HT-29 (cell line): ENCODE measurements around the gene IRX3. TPM values are rescaled to one million over a fixed set of nuclear protein-coding genes. Genes with fewer than 3 reads are reported as not detected.

Experiments
- DNase-seq: peaks from one replicate; pipeline ENCODE4 v3.0.0-alpha.2; 2015; ENCODE audit warnings: low spot score
- total RNA-seq: library from RNA; depleted of rRNA; stranded (reverse); fragments of >200 nt; shearing (Covaris generic); gene quantifications from 2 replicates; pipeline ENCODE4 v1.2.3, GENCODE V29; 2014; rRNA removed

The IRX3 gene
- total RNA-seq, result not detected in 2 replicates

GRCh38 chr16:54286366-54287130, at the start of gene IRX3:
TSS of gene IRX3 (minus strand) at chr16:54286787. CDS start at chr16:54286050, 737 bp downstream.
- no peak for DNase-seq

GRCh38 chr16:54335230-54335629, 48.6 kb upstream of the IRX3 start:
- DNase-seq, result no peak

- no peak for DNase-seq
Measured at GRCh38 chr16:54334208-54334607, 47.6 kb upstream of the IRX3 start.

- DNase-seq, result no peak
Measured at GRCh38 chr16:54331241-54332002, 44.8 kb upstream of the IRX3 start.

GRCh38 chr16:54327609-54328008, 41.0 kb upstream of the IRX3 start:
- no peak for DNase-seq

- DNase-seq, result no peak
Measured at GRCh38 chr16:54326266-54326662, 39.7 kb upstream of the IRX3 start.

- DNase-seq, result no peak
Measured at GRCh38 chr16:54325616-54326265, 39.2 kb upstream of the IRX3 start.

- DNase-seq, result no peak
Measured at GRCh38 chr16:54324716-54325115, 38.1 kb upstream of the IRX3 start.

GRCh38 chr16:54320697-54321340, 34.2 kb upstream of the IRX3 start:
- DNase-seq, result no peak

- DNase-seq, result no peak
Measured at GRCh38 chr16:54318941-54319340, 32.4 kb upstream of the IRX3 start.

GRCh38 chr16:54317101-54317611, 30.6 kb upstream of the IRX3 start:
- no peak for DNase-seq

- no peak for DNase-seq
Measured at GRCh38 chr16:54316095-54316889, 29.7 kb upstream of the IRX3 start.

- DNase-seq, result no peak
Measured at GRCh38 chr16:54313789-54314188, 27.2 kb upstream of the IRX3 start.

GRCh38 chr16:54312502-54312991, 26.0 kb upstream of the IRX3 start:
- DNase-seq, result no peak

- no peak for DNase-seq
Measured at GRCh38 chr16:54309341-54309740, 22.8 kb upstream of the IRX3 start.

- DNase-seq, result no peak
Measured at GRCh38 chr16:54305080-54305479, 18.5 kb upstream of the IRX3 start.

GRCh38 chr16:54303613-54304012, 17.0 kb upstream of the IRX3 start:
- DNase-seq, result no peak

GRCh38 chr16:54297154-54297553, 10.6 kb upstream of the IRX3 start:
- no peak for DNase-seq

GRCh38 chr16:54296543-54296942, 10.0 kb upstream of the IRX3 start:
- no peak for DNase-seq

- DNase-seq, result no peak
Measured at GRCh38 chr16:54291656-54292487, 5.3 kb upstream of the IRX3 start.
